HG03442 (cell line): ENCODE measurements around the gene MZT2B.
A peak's percentile ranks its signal among the peaks of the same experiment; 100 is the strongest.
"Not testable (repeated sequence)": the region's sequence is repeated elsewhere in the genome, so short reads cannot be mapped to it uniquely, and the experiment has no call there.

ENCODE experiments used
- ATAC-seq: cut with Tn5 transposase; IDR thresholded peaks from one replicate; pipeline ENCODE4 v1.9.1; 2021; ENCODE audit warnings: mild to moderate bottlenecking, moderate library complexity; ENCODE audit not compliant: unreplicated experiment

The MZT2B gene

DNA sequence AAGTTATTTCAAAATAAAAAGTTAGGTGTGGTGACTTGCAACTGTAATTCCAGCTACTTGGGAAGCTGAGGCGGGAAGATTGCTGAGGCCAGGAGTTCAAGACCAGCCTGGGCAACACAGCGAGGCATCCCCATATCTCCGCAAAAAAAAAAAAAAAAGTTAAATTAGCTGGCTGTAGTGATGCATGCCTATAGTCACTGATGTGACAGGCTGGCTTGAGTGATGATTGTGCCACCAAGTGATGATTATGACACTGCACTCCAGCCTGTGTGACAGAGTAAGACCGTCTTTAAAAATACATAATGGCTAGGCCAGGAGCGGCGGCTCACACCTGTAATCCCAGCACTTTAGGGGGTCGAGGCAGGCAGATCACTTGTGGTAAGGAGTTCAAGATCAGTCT lies 12.2 kb upstream of the MZT2B start:
- ATAC-seq = no peak

DNA sequence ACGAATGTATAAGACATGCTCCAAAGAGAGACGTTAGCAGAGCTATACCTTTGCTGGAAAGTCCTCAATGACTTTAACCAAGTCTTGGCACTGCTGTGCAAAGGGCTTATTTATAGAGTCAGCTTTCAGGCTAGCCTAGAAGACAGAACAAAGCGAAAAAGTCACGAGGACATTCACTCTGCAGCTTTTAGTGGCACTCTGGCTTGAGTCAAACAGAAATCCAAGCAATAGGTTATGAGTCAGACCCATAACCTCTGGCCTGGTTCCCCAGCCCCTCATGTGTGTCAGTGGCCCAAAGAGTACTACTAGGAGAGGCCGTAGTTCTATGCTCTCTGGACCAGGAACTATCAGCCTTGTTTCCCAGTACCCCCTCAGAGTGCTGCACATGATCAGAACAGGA lies 7.2 kb upstream of the MZT2B start:
- peak; percentile 97 for ATAC-seq

DNA sequence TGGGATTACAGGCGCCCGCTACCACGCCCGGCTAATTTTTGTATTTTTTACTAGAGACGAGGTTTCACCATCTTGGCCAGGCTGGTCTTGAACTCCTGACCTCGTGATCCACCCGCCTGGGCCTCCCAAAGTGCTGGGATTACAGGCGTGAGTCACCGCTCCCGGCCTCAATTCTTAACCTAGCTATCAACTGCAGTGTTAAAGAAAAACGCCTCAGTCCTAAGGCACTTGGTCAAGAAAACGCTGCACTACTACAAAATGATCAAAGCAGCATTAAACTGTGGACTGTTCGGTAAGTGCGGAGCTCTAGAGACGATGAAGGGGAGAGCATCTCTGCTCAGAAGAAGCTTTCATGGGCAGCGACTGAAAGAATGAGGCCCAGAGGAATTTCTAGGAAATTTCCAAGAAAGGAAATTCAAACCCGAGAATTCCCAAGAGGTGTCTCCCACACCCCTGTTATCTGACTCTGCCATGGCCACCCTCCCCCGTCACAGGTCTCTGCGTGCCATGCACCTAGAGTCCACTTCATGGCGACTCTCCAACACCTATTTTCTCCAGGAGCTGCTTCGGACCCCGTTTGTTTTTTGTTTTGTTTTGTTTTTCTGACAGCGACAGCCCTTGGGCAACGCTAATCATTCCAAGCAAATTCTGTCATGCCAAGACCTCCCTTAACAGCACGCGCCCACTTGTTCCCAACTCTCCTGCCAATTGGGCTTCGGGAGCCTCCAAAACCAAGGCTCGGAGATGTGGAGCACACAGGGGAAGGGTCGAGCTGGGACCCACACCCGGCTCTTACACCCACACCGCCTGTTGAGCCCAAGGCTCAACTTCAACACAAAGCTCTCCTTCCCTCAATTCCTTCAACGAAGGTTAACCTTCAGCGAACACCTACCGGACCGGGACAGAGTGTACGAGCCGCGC lies 1.4 kb upstream of the MZT2B start:
- ATAC-seq = not testable (repeated sequence)

DNA sequence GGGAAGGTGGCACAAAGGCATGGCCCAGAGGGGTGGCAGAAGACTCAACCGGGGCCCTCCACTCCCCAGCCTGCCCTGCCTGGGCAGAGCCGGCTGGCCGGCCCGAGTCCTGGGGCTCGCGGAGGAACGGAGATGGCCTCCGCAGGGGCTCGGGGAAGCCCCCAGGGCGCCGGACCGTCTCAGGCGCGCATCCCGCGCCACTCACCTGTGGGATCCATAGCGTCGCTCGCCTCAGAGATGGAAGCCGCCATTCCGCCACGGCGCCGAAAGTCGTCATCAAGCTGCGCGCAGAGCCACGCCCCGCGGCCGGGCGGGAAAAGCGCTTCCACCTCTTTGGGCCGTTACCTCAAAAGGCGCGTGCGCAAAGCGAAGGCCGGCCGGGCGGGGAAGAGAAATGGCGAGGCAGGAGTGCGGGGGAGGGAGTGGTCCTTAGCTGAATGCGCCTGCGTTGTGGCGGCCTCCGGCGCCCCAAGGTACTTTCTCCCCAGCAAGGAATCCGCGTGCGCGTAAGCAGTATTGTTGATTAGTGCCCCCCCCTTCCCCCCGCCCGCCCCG lies 660 bp upstream of the MZT2B start, which contains the start of gene SMPD4:
Gene SMPD4 (minus strand): TSS at position 278 of the 555 bp plus-strand sequence. CDS start 5,010 bp downstream, outside the sequence.
- peak; percentile 52 for ATAC-seq

DNA sequence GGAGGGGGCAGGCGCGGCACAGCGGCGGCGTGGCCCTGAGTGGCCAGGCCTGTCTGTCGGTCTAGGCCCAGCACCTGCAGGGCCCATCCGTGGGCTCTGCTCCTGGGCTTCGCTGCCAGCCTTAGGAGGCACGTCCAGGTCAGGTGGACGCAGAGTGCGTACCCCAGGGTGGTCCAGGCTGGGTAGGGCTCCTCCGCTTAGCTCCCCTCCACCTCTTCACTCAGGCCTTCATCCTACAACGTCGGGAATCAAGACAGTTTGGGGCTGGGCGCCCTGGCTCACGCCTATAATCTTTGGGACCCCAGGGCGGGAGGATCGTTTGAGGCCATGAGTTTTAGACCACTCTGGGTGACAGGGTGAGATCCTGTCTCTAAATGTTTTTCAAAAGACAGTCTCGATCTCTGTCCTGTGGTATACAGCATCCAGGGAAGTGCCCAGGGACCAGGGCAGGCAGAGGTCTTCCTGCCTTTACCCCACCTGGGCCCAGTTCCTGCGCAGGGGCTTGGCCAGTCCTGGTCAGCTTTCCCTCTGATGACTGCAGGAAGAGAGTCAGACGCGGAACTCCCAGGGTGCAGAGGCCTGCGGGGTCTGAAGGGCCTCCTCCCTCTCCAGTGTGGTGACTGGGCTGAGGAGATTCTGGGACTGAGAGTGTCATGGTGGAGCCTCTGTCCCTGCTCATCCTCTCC lies 907 bp downstream of the MZT2B start:
- ATAC-seq = not testable (repeated sequence)

DNA sequence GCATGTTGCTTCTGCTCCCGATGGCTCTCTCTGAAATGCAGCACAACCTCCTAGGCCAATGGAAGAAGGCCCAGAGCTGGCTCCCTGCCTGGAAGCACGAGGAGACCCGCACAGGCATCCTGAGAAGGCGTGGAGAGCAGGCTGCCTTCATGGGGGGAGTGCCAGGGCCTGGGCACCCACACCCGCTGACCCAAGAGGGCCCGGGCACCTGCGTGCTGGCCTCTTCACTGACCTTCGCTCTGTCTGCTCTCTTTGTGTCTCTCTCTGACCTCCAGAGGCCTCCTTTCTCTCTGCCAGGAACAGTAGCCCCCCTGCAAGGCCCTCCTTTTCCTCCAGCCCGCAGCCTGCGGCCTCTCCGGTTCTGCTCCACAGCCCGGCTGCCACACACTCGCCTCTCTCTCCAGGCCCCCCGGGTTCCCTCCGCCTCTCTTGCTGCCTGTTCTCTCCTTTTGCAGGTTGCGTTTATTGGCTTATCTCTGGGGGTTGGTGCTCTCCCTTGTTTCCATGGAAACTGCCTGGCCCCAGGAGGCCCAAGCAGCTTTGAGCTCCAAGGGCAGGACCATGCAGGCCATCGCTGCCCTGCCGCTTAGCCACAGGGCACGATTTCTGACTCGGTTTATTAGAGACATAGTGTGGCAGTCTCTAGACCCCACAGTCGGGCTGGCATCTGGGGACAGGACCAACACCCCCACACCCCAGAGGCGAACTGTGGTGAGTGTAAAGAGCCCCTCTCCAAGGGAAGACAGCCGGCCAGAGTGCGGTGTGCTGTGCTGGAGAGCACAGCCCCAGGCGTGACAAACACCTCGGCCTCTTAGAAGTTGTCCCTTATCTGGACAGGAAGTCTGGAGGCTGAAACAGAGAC lies 1.7 kb downstream of the MZT2B start:
- no peak for ATAC-seq

DNA sequence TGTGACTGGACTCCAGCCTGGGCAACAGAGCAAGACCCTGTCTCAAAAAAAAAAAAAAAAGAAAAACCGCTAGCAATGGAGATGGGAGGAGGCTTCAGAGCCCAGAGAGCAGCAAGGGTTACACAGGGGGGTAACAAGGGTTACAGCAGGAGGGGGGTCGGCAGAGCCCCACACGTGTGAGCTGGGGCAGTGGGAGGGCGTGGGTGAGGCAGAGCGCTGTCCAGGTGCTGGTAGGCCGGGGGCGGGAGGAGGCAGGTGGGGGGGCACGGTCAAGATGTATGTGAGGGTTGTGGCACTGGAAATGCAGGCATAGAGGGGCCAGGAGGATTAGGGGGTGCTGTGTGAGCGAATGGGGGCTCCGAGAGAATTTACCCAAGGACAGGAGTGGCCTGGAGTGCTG lies 3.4 kb downstream of the MZT2B start:
- no peak for ATAC-seq

DNA sequence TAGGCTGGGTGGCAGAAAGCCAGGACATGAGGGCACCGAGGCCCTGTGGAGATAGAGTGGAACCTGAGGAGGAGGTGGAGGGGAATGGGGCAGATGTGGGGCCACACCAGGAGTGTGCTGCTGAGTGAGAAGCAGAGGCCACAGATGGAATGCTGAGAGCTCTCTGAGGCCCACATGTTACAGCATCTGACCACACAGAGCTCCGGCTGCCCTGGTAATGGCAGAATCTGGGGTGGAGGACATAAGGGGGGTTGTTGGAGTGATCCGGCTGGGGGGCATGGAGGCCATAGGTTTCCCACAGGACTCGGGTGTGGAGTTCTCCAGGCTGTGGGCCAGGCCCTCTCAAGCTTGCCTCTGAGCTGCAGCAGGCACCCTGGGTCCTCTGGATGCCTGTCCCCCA lies 3.8 kb downstream of the MZT2B start:
- ATAC-seq = no peak

DNA sequence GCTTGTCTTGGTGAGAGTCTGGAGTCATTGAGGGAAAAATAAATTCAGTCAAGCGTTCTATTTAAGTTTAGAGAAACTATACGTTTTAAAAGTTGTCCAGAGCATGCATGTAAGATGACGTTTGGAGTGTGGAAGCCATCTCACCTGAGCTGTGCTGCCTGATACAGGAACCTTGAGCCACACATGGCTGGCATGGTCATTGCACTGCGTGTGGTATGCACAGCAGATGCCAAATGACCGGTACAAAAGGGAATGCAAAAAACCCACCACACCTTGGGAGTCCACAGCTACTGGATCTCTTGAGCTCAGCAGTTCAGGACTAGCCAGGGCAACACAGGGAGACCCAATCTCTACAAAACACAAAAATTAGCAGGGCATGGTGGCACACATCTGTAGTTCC lies 4.3 kb downstream of the MZT2B start:
- no peak for ATAC-seq

DNA sequence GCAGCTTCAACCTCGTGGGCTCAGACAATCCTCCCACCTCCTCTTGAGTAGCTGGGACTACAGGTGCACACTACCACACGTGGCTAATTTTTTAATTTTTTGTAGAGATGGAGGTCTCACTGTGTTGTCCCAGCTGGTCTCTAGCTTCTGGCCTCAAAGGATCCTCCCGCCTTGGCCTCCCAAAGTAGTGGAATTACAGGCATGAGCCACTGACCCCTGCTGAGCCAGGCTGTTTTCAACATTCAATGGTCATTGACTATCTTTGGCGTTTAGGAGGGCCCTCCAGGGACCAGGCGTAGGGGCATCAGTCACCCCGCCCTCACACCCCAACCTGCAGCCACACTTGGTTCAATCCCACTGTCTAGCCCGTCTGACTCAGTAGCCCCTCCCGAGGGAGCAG lies 5.2 kb downstream of the MZT2B start:
- no peak for ATAC-seq

DNA sequence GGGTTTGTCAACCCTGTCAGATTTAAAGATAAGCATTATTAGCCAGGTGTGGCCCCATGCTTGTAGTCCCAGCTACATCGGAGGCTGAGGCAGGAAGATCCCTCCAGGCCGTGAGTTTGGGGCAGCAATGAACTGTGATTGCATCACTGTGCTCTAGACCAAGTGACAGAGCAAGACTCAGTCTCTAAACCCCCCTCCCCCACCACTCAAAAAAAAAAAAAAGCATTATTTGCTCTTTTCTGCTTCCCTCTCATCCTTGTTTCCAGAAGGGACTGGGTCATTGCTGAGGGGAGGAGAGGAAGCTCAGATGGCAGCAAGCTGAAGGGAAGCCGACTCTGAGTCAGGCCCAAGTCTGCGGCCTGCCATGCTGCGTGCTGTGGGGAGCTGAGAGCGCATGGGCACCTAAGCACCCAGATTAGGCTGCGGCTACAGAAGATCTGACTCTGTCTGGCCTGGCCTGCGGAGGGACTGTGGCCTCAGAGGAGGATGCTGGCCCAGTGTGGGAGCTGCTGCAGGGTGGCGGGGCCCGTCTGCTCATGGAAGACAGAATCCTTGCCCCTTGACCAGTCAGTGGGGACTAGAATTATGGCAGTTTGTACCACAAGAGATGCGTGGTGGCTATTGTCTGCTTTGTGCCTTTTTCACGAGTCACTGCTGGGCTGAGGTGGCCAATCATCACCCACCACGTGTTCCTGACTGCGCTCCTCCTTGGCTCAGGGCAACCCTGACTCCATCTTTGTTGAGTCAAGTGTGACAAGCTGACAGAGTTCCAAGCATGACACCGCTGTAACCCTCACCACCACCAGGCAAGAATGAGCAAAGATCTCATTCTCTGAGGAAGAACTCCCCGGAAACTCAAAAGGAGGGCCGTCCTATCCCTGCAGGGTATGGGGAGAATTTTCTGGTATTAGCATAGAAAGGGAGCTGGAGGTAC lies 6.1 kb downstream of the MZT2B start:
- not testable (repeated sequence) for ATAC-seq

DNA sequence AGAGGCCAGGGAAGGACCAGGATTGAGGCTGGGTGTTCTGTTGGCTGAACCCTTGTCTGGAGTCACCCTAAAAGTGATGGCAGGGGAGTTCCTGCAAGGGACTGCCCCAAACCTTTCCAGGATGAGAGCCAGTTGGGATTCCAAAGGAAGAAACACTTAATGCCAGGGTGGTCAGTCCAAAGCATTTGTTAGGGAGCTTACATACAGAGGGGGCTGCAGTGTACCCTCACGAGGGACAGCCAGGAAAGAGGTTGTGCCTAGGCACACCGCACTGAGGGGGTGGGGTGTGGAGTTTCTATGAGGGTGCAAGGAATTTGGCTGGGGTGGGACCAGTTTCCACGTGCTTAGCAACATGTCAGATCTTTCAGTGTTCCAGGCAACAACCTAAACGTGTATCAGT lies 6.9 kb downstream of the MZT2B start:
- not testable (repeated sequence) for ATAC-seq

DNA sequence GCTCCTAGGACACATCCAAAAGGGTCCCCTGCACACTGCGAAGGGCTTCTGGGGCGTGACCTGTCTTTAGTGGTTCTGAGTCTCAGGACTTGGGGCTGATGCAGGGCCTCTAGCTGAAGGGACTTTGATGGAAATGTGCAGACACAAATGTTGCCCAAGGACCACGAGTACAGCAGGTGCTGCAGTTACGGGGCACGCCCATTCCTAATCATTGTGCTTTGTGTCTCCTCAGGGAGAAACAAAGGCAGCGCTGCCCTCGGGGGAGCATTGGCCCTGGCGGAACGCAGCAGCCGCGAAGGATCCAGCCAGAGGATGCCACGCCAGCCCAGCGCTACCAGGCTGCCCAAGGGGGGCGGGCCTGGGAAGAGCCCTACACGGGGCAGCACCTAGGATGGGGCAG lies 8.2 kb downstream of the MZT2B start:
- no peak for ATAC-seq

DNA sequence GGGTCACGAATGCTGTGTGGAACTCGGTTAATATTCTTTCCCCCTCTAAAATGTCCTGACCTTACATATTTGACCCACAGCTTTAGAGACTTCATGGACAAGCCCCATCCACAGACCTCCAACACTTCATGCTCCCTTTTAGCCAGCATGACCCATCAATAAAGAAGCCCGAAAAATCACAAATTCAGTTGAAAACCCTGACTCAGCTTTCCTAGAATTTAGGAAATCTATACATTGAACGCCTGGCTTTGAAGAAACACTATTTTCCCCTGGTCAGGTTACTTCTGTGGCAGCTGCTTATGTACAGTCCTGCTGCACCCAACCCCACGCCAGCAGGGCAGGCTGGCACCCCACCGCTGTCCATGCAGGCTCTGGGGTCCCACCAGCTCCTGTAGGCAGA lies 9.3 kb downstream of the MZT2B start:
- not testable (repeated sequence) for ATAC-seq

DNA sequence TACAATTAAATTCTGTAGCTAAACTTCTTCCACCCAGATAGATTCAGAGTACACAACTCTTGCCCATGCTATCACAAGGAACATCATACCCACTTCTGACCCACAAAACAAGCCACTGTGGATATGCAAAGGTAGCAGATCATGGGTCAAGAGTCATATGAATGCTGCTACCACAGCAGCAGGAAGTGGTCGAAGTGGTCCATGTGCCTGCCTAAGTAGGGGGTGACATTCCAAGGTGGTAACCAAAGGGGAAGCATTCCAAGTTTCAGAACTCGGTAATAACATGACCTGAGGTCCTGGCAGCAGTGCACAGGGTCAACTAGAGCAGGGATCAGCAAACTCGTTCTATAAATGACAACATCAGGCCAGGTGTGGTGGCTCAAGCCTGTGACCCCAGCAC lies 10.4 kb downstream of the MZT2B start:
- ATAC-seq = not testable (repeated sequence)

DNA sequence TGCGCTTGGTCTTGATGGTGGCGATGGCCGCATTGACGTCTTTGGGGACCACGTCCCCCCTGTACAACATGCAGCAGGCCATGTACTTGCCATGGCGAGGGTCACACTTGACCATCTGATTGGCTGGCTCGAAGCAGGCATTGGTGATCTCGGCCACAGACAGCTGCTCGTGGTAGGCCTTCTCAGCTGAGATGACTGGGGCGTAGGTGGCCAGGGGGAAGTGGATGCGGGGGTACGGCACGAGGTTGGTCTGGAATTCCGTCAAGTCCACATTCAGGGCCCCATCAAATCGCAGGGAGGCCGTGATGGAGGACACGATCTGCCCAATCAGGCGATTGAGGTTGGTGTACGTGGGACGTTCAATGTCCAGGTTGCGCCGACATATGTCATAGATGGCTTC lies 11.8 kb downstream of the MZT2B start:
- not testable (repeated sequence) for ATAC-seq

DNA sequence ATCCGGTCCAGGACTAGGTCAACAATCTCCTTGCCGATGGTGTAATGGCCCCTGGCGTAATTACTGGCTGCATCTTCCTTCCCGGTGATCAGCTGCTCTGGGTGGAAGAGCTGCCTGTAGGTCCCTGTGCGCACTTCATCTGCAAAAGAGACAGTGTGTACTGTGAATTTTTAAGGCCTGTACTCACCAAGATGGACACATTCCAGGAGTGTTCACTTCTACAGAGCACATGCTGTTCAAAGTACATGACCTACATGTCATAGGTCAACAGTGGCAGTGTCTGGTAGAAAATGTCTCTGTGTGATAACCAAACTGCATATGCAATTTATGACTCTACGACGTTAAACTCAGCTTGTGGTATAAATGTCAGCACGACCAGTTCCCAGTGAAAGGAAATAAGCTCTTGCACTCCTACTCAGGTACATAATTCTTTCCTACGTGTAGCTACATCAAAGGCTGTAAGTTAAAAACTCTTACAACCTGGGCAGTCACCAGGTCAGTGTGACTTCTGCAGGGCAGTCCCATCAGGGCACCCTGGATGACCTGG lies 13.1 kb downstream of the MZT2B start:
- ATAC-seq = not testable (repeated sequence)

DNA sequence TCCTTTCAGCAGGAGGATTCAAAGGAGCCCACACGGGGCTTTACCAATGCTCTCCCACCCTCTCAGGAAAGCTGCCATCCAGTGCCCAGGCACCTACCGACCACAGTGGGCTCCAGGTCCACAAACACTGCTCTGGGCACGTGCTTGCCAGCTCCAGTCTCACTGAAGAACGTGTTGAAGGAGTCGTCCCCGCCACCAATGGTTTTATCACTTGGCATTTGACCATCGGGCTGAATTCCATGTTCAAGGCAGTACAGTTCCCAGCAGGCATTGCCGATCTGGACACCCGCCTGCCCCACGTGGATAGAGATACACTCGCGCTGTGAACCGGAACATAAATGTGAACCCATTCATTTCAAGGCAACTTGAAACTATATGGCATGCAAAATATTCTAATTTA lies 14.0 kb downstream of the MZT2B start:
- ATAC-seq = not testable (repeated sequence)

DNA sequence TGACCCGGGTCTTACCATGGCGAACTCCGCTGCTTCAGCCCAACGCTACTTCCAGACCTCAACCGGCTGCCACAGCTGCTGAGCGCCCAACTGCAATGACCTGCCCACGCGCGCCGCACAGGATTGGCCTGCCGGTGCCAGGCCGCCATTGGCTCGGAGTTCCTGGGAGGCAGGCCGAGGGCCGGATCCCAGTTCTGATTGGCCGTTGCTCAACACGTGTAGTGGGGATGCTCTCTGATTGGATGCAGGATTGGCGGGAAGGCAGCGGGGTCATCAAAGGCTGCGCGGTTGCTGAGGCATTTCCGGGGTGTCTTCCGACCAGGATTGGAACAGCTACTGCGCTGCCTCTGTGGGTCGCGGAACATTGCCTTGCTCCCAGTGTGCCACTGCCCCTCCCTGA lies 16.3 kb downstream of the MZT2B start, which contains the start of gene TUBA3E:
Gene TUBA3E (minus strand): TSS at position 97 of the 400 bp plus-strand sequence. CDS start 79 bp downstream, at position 18.
- no peak for ATAC-seq
